Astrocyte of the spinal cord (primary cell): ENCODE results near the gene POU2F3.
A peak's percentile ranks its signal among the peaks of the same experiment; 100 is the strongest.

Experiments used
- DNase-seq: peaks from one replicate; pipeline ENCODE4 v3.0.0; 2011; ENCODE audit warnings: low read depth, low spot score
- H3K4me3 ChIP-seq: 2 replicates; pipeline ENCODE4 v1.5.1; 2011; ENCODE audit warnings: low read depth, mild to moderate bottlenecking, low read length, moderate library complexity
- CTCF ChIP-seq: IDR thresholded peaks from 2 replicates; pipeline ENCODE4 v1.5.1; 2012; ENCODE audit warnings: low read depth, mild to moderate bottlenecking, low read length, inconsistent platforms
- in situ Hi-C: cut with HindIII; loops from 2 replicates; pipeline ENCODE4 v1.10.0; 2017; ENCODE audit warnings: low sequenced_read_pairs

POU2F3 gene

GRCh38 chr11:120304526-120304925 lies 64.6 kb downstream of the POU2F3 start:
- no peak for TF ChIP-seq CTCF
- DNase-seq: no peak
- in situ Hi-C loops: no loop called here
- no peak overlapping the region for H3K4me3 ChIP-seq

GRCh38 chr11:120305286-120305685 lies 65.3 kb downstream of the POU2F3 start:
- in situ Hi-C loops: no loop called here
- TF ChIP-seq CTCF: no peak
- no peak for DNase-seq
- H3K4me3 ChIP-seq: no peak overlapping the region

GRCh38 chr11:120306519-120307242 lies 66.7 kb downstream of the POU2F3 start:
- peak; percentile 85 for DNase-seq
- H3K4me3 ChIP-seq: no peak overlapping the region
- TF ChIP-seq CTCF: peak; percentile 72
- in situ Hi-C loops: no loop called here

GRCh38 chr11:120307476-120307875 lies 67.5 kb downstream of the POU2F3 start:
- no peak for DNase-seq
- no peak for TF ChIP-seq CTCF
- in situ Hi-C loops: no loop called here
- no peak overlapping the region for H3K4me3 ChIP-seq

GRCh38 chr11:120308081-120308480 lies 68.1 kb downstream of the POU2F3 start:
- TF ChIP-seq CTCF: no peak
- no peak overlapping the region for H3K4me3 ChIP-seq
- no peak for DNase-seq
- in situ Hi-C loops: no loop called here

- in situ Hi-C loops: no loop called here
- H3K4me3 ChIP-seq: no peak overlapping the region
- DNase-seq: no peak
- TF ChIP-seq CTCF: no peak
These were observed 70.9 kb downstream of the POU2F3 start for GRCh38 chr11:120310870-120311269.

- in situ Hi-C loops: no loop called here
- no peak for DNase-seq
- TF ChIP-seq CTCF: no peak
- H3K4me3 ChIP-seq: no peak overlapping the region
These were observed 74.9 kb downstream of the POU2F3 start for GRCh38 chr11:120314861-120315260.
